Mesothelial cell of epicardium (in vitro differentiated cells): Measurements from ENCODE around the gene PSAPL1. TPM values are rescaled to one million over a fixed set of nuclear protein-coding genes. Genes with fewer than 3 reads are reported as not detected.

Experiments used
- DNase-seq, 2 experiments: peaks; one replicate each; pipeline ENCODE4 v3.0.0; 2021; ENCODE audit warnings: low spot score in 2 of 2; ENCODE audit not compliant: unreplicated experiment in 2 of 2
- H3K27ac Mint-ChIP-seq: 2 replicates; pipeline ENCODE4 v1.8.0; 2021; ENCODE audit warnings: mixed read lengths
- H3K27me3 Mint-ChIP-seq: 2 replicates; pipeline ENCODE4 v1.8.0; 2021; ENCODE audit warnings: low read depth, mixed read lengths
- H3K36me3 Mint-ChIP-seq: 2 replicates; pipeline ENCODE4 v1.8.0; 2021; ENCODE audit warnings: mixed read lengths
- H3K4me1 Mint-ChIP-seq: 2 replicates; pipeline ENCODE4 v1.8.0; 2021; ENCODE audit warnings: mixed read lengths
- H3K4me3 Mint-ChIP-seq: 2 replicates; pipeline ENCODE4 v1.8.0; 2021; ENCODE audit warnings: mild to moderate bottlenecking, moderate library complexity, mixed read lengths
- H3K9me3 Mint-ChIP-seq: 2 replicates; pipeline ENCODE4 v1.8.0; 2021; ENCODE audit warnings: mixed read lengths
- CTCF ChIP-seq: fragments of 200-600 bp; sonication (generic); IDR thresholded peaks from one replicate; pipeline ENCODE4 v1.5.0; 2021; ENCODE audit warnings: antibody characterized with exemption; ENCODE audit not compliant: unreplicated experiment
- total RNA-seq: library from RNA; stranded (reverse); gene quantifications from 3 replicates; pipeline ENCODE4 v1.2.1, GENCODE V29; 2021

The PSAPL1 gene
- total RNA-seq, 1 donor from 2014 or later: not detected

DNA sequence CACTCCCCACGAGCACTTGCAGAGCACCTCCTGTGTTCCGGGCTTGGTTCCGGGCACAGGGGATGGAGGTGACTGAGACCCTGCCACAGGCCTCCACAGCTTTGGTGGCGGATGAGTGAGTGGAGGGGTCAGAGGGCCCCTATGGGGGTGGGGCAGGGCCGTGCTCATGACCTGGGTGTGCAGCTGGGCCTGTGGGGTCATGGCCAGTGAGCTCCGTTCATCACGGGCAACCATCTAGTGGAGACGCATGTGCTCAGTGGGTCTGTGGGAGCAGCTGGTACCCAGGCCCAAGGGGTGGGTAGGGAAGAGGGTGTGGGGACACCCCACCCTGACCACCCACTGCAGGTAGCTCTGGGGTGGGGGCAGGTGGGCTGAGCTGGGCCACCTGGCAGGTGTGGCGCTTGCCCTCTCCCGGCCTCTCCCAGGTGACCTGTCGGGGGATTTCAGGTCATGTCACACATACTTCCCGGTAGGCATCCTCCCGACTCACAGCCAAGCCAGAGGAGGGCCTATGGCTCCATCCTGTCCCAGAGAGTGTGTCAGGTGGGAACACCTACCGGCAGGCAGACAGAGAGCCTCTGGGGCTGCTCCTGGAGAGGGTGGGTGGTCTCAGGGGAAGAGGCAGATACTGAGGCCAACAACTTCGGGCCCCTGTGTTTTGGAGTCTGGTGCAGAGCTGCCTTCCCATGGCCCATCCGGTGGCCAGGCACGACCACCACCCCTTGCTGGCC, 3.6 kb downstream of the PSAPL1 start:
- H3K4me3 Mint-ChIP-seq: no peak overlapping the region
- H3K27me3 Mint-ChIP-seq: no peaks in the 10 kb centered on the region
- no peaks in the 10 kb centered on the region for H3K9me3 Mint-ChIP-seq
- H3K36me3 Mint-ChIP-seq: no peaks in the 10 kb centered on the region
- peaks cover 33% of the 10 kb centered on the region for H3K4me1 Mint-ChIP-seq
- peak overlapping the region; percentile 73 for H3K27ac Mint-ChIP-seq
- DNase-seq: no peak
- TF ChIP-seq CTCF: no peak

GRCh38 chr4:7430368-7430964, 4.3 kb downstream of the PSAPL1 start:
- DNase-seq: peak in 1 of 2 experiments; percentile 61
- no peak for TF ChIP-seq CTCF
- H3K27me3 Mint-ChIP-seq: no peaks in the 10 kb centered on the region
- peak overlapping the region; percentile 86 for H3K27ac Mint-ChIP-seq
- no peak overlapping the region for H3K4me3 Mint-ChIP-seq
- H3K9me3 Mint-ChIP-seq: no peaks in the 10 kb centered on the region
- H3K4me1 Mint-ChIP-seq: peaks cover 29% of the 10 kb centered on the region
- H3K36me3 Mint-ChIP-seq: no peaks in the 10 kb centered on the region

DNA sequence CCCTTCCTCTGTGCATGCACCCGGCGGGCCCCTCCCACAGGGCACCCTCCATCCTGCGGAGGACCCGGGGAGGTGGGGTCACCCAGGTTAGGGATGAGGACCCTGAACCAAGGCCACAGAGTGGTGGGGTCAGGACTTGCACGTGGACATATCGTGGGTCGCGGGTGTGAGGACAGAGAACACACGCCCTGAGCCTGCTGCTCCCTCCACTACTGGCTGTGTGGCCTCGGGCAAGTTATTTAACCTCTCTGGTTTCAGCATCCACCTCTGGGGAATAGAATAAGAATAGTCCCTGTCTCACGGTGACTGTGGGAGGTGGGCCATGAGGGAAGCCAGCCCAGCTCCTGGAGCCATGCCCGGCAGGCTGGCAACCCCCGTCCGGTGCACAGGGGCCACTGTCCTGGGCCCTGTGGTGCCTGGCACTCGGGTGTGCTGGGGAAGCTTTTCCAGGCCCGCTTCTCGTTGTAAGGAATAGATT, 5.1 kb downstream of the PSAPL1 start:
- H3K27me3 Mint-ChIP-seq: no peaks in the 10 kb centered on the region
- no peak for TF ChIP-seq CTCF
- no peak overlapping the region for H3K4me3 Mint-ChIP-seq

DNA sequence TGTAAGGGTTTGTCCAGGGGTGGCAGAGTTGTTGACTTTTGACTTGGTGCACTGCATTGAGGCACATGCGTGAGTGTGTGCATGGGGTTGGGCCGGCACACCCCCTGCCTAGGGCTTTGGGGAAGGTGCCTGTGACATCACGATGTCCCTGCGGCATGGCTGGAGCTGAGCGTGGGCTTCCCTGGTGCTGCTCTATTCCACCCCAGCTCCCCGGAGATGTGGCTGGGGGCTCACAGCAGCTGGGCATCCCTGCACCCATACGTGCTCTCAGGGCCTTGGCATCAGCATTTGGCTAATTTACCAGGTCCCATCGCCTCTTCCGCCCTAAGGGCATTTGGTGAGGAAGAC, 5.7 kb downstream of the PSAPL1 start:
- DNase-seq: peak in 1 of 2 experiments; percentile 24
- TF ChIP-seq CTCF: no peak
- Mint-ChIP-seq H3K9me3 (no peaks in the 10 kb centered on the region), H3K27ac (peak overlapping the region; percentile 14), H3K4me3 (no peak overlapping the region), H3K4me1 (peaks cover 22% of the 10 kb centered on the region), H3K27me3 (no peaks in the 10 kb centered on the region), H3K36me3 (no peaks in the 10 kb centered on the region)

More for the DNA sequence above, 5.1 kb downstream of the PSAPL1 start:
- H3K4me1 Mint-ChIP-seq: peaks cover 22% of the 10 kb centered on the region
- no peaks in the 10 kb centered on the region for H3K9me3 Mint-ChIP-seq
- no peaks in the 10 kb centered on the region for H3K36me3 Mint-ChIP-seq
- H3K27ac Mint-ChIP-seq: peak overlapping the region; percentile 86
- DNase-seq: no peak

GRCh38 chr4:7428261-7429068, 6.3 kb downstream of the PSAPL1 start:
- DNase-seq: peak in 1 of 2 experiments; percentile 36
- peak overlapping the region; percentile 50 for H3K27ac Mint-ChIP-seq

More at GRCh38 chr4:7428261-7429068, 6.3 kb downstream of the PSAPL1 start:
- no peak for TF ChIP-seq CTCF
- Mint-ChIP-seq H3K9me3 (no peaks in the 10 kb centered on the region), H3K27me3 (no peaks in the 10 kb centered on the region), H3K4me1 (peaks cover 22% of the 10 kb centered on the region), H3K36me3 (no peaks in the 10 kb centered on the region), H3K4me3 (no peak overlapping the region)
